CD14-positive monocyte (primary cell): ENCODE results near the gene LSM14B. TPM values are rescaled to one million over a fixed set of nuclear protein-coding genes. Genes with fewer than 3 reads are reported as not detected.

ENCODE experiments used
- DNase-seq, 3 donors: peaks; one replicate each; pipeline ENCODE4 v3.0.0-alpha.2; 2011 to 2022
- H2AFZ ChIP-seq: 2 replicates; pipeline ENCODE4 v1.6.0; 2012; ENCODE audit warnings: mild to moderate bottlenecking, low read depth, low read length, inconsistent platforms; ENCODE audit not compliant: insufficient read depth, poor library complexity, severe bottlenecking
- H3K27ac ChIP-seq, 2 donors: 1 replicate in 1 of 2; 2 replicates in 1 of 2; pipeline ENCODE4 v1.5.1; 2012 to 2013; ENCODE audit warnings: low read length in 2 of 2, control low read depth in 1 of 2, inconsistent platforms in 1 of 2, low read depth in 1 of 2, mild to moderate bottlenecking in 1 of 2
- H3K27me3 ChIP-seq, 2 donors: one replicate each; pipeline versions ENCODE4 v1.6.0 to v1.6.1; 2011 to 2013; ENCODE audit warnings: low read length in 2 of 2; ENCODE audit not compliant: control insufficient read depth in 2 of 2, insufficient read depth in 2 of 2
- H3K36me3 ChIP-seq, 2 donors: replicated peaks in 1 of 2; 1 replicate in 1 of 2; 2 replicates in 1 of 2; pipeline versions ENCODE4 v1.5.1 to v1.6.1; 2012 to 2013; ENCODE audit warnings: low read length in 2 of 2, control low read depth in 1 of 2, inconsistent platforms in 1 of 2, mild to moderate bottlenecking in 1 of 2; ENCODE audit not compliant: insufficient read depth in 2 of 2, control insufficient read depth in 1 of 2
- H3K4me1 ChIP-seq, 2 donors: 1 replicate in 1 of 2; 2 replicates in 1 of 2; pipeline versions ENCODE4 v1.5.1 to v1.6.1; 2012 to 2013; ENCODE audit warnings: low read length in 2 of 2, control low read depth in 1 of 2, inconsistent platforms in 1 of 2, mild to moderate bottlenecking in 1 of 2, moderate library complexity in 1 of 2; ENCODE audit not compliant: insufficient read depth in 2 of 2, control insufficient read depth in 1 of 2
- H3K4me2 ChIP-seq: replicated peaks from 2 replicates; pipeline ENCODE3; 2012; ENCODE audit warnings: low read length, moderate library complexity, mild to moderate bottlenecking; ENCODE audit not compliant: poor library complexity, severe bottlenecking; ENCODE audit errors: extremely low read depth
- H3K4me3 ChIP-seq, 3 experiments: fragments of 200-600 bp in 1 of 3; sonication (generic) in 1 of 3; replicated peaks in 1 of 3; 1 replicate in 2 of 3; 2 replicates in 1 of 3; pipeline ENCODE4 v1.5.1; 2011 to 2013; ENCODE audit warnings: low read length in 3 of 3, mild to moderate bottlenecking in 3 of 3, control low read depth in 2 of 3, low read depth in 2 of 3, inconsistent platforms in 1 of 3, moderate library complexity in 1 of 3
- H3K79me2 ChIP-seq: 2 replicates; pipeline ENCODE4 v1.6.0; 2012; ENCODE audit warnings: mild to moderate bottlenecking, control low read depth, inconsistent platforms, low read length, moderate library complexity; ENCODE audit not compliant: insufficient read depth
- H3K9ac ChIP-seq: 2 replicates; pipeline ENCODE4 v1.6.0; 2017; ENCODE audit warnings: low read length, mild to moderate bottlenecking; ENCODE audit not compliant: insufficient read depth, poor library complexity, severe bottlenecking
- H3K9me3 ChIP-seq, 2 donors: replicated peaks in 1 of 2; 1 replicate in 1 of 2; 2 replicates in 1 of 2; pipeline versions ENCODE4 v1.5.1 to v1.6.1; 2012 to 2013; ENCODE audit warnings: low read length in 2 of 2, control low read depth in 1 of 2; ENCODE audit not compliant: control insufficient read depth in 1 of 2, insufficient read depth in 1 of 2
- H4K20me1 ChIP-seq: 2 replicates; pipeline ENCODE4 v1.6.0; 2012; ENCODE audit warnings: mild to moderate bottlenecking, low read length, control low read depth, moderate library complexity; ENCODE audit not compliant: insufficient read depth
- H3K27ac Mint-ChIP-seq, 7 donors: one replicate each; pipeline ENCODE4 v1.8.0; 2020; ENCODE audit warnings: mild to moderate bottlenecking in 7 of 7, mixed read lengths in 7 of 7, moderate library complexity in 6 of 7, inconsistent platforms in 2 of 7
- H3K27me3 Mint-ChIP-seq, 3 donors: one replicate each; pipeline ENCODE4 v1.8.0; 2021 to 2022; ENCODE audit warnings: low read depth in 3 of 3, mild to moderate bottlenecking in 3 of 3, mixed read lengths in 3 of 3, moderate library complexity in 3 of 3, inconsistent platforms in 1 of 3
- H3K36me3 Mint-ChIP-seq, 2 donors: one replicate each; pipeline ENCODE4 v1.8.0; 2020; ENCODE audit warnings: mixed read lengths in 2 of 2, inconsistent platforms in 1 of 2, mild to moderate bottlenecking in 1 of 2
- H3K4me1 Mint-ChIP-seq: one replicate; pipeline ENCODE4 v1.8.0; 2020; ENCODE audit warnings: mild to moderate bottlenecking, mixed read lengths
- H3K4me3 Mint-ChIP-seq, 2 donors: one replicate each; pipeline ENCODE4 v1.8.0; 2020; ENCODE audit warnings: mild to moderate bottlenecking in 2 of 2, mixed read lengths in 2 of 2, moderate library complexity in 1 of 2
- H3K9me3 Mint-ChIP-seq, 7 donors: one replicate each; pipeline ENCODE4 v1.8.0; 2020 to 2022; ENCODE audit warnings: mixed read lengths in 7 of 7, mild to moderate bottlenecking in 6 of 7, moderate library complexity in 6 of 7, inconsistent platforms in 2 of 7
- WGBS: methylation state at CpG from one replicate; pipeline ENCODE4 v1.1.5; 2013; ENCODE audit warnings: missing lambda C conversion rate; ENCODE audit not compliant: insufficient coverage; 5-methylcytosine and 5-hydroxymethylcytosine counted together
- intact Hi-C, 2 donors: fragments of 100-400 bp; cut with micrococcal nuclease; formaldehyde crosslinking; loops; one replicate each; pipeline versions ENCODE4 v1.15.0 to v1.15.1; 2023
- polyA plus RNA-seq, 3 donors: library from polyadenylated mRNA; depleted of rRNA in 1 of 3; unstranded in 2 of 3; stranded (reverse) in 1 of 3; fragments of 300-500 nt in 2 of 3; fragments of >200 nt in 1 of 3; fragmentation: Illumina TruSeq in 2 of 3; gene quantifications; 1 replicate in 2 of 3; 2 replicates in 1 of 3; pipeline ENCODE4 v1.2.3, GENCODE V29; 2012 to 2021
- TF ChIP-seq, protein P1 (sequence below): fragments of 200-600 bp; IDR thresholded peaks from one replicate; pipeline ENCODE4 v1.8.0; 2022; ENCODE audit warnings: antibody characterized with exemption, mild to moderate bottlenecking

The LSM14B gene
- polyA plus RNA-seq, 3 donors, result 1.0 to 33.5 (median 1.4) TPM

DNA sequence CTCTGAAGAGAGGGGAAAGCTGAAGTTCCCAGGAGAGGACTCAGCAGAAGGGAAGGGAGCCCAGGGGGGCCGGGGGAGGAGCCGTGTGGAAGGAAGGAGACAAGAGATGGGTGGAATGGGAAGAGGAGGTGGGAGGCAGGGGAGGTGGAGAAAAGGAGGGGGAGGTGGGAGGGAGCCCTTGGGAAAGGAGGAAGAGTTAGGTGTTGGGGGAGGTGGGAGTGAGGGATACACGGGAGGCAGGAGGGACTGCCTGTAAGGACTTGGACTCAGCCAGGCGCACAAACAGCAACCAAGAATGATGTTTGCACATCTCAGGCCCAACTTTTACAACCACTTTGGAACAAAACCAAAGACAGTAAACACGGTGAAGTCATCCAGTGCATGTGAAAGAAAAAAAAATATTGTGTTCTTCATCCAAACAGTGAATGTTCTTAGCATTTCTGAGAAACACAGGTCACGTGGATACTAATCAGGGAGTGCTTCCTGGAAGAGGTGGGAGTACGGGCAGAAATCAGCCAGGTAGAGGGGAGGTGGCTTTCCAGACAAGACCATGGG, 17.4 kb upstream of the LSM14B start:
- H3K4me3 ChIP-seq, result no peak overlapping the region
- H4K20me1 ChIP-seq, result no peaks in the 10 kb centered on the region
- no peaks in the 10 kb centered on the region for H3K79me2 ChIP-seq
- intact Hi-C loops, result no loop called here
- no peaks in the 10 kb centered on the region for H3K4me1 ChIP-seq
- H3K27me3 ChIP-seq, result no peaks in the 10 kb centered on the region
- TF ChIP-seq, protein P1, sequence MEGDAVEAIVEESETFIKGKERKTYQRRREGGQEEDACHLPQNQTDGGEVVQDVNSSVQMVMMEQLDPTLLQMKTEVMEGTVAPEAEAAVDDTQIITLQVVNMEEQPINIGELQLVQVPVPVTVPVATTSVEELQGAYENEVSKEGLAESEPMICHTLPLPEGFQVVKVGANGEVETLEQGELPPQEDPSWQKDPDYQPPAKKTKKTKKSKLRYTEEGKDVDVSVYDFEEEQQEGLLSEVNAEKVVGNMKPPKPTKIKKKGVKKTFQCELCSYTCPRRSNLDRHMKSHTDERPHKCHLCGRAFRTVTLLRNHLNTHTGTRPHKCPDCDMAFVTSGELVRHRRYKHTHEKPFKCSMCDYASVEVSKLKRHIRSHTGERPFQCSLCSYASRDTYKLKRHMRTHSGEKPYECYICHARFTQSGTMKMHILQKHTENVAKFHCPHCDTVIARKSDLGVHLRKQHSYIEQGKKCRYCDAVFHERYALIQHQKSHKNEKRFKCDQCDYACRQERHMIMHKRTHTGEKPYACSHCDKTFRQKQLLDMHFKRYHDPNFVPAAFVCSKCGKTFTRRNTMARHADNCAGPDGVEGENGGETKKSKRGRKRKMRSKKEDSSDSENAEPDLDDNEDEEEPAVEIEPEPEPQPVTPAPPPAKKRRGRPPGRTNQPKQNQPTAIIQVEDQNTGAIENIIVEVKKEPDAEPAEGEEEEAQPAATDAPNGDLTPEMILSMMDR, result no peak
- no peak overlapping the region for H3K9ac ChIP-seq
- no peak for DNase-seq
- no peak overlapping the region for H3K27ac Mint-ChIP-seq
- WGBS, result 59% methylated on average over 5 of the region's 7 CpGs
- H3K27ac ChIP-seq, result no peak overlapping the region
- no peak overlapping the region for H3K4me2 ChIP-seq
- peaks cover 89 to 91% of the 10 kb centered on the region in 2 donors for H3K9me3 ChIP-seq
- H3K27me3 Mint-ChIP-seq, result peaks cover 0 to 7% (median 5%) of the 10 kb centered on the region in 3 donors
- H3K4me3 Mint-ChIP-seq, result no peak overlapping the region
- H3K4me1 Mint-ChIP-seq, result peaks cover 3% of the 10 kb centered on the region
- H2AFZ ChIP-seq, result no peak overlapping the region
- peaks cover 59 to 99% (median 96%) of the 10 kb centered on the region in 7 donors for H3K9me3 Mint-ChIP-seq
- no peaks in the 10 kb centered on the region for H3K36me3 ChIP-seq
- no peaks in the 10 kb centered on the region for H3K36me3 Mint-ChIP-seq

DNA sequence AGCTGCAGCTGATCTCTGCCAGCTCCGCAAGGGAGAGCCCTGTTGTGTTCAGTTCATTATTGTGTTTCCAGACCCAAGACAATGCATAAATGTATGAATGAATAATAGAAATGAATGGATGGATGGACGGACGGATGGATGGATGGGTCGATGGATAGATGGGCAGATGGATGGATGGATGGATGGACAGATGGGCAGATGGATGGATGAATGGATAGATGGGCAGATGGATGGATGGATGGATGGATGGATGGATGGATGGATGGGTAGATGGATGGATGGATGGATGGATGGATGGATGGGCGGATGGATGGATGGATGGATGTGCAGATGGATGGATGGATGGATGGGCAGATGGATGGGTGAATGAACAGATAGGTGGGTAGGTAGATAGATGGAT, 16.7 kb upstream of the LSM14B start:
- Mint-ChIP-seq H3K27me3 (peaks cover 0 to 4% (median 3%) of the 10 kb centered on the region in 3 donors), H3K4me3 (no peak overlapping the region), H3K4me1 (peaks cover 3% of the 10 kb centered on the region), H3K9me3 (peaks cover 57 to 99% (median 96%) of the 10 kb centered on the region in 7 donors), H3K27ac (no peak overlapping the region), H3K36me3 (no peaks in the 10 kb centered on the region)
- Histone ChIP-seq H2AFZ (no peak overlapping the region), H3K27ac (no peak overlapping the region), H3K4me3 (no peak overlapping the region), H3K36me3 (no peaks in the 10 kb centered on the region), H3K4me2 (no peak overlapping the region), H3K27me3 (no peaks in the 10 kb centered on the region), H3K9me3 (peaks cover 89 to 91% of the 10 kb centered on the region in 2 donors), H3K79me2 (no peaks in the 10 kb centered on the region), H3K4me1 (no peaks in the 10 kb centered on the region), H4K20me1 (no peaks in the 10 kb centered on the region), H3K9ac (no peak overlapping the region)
- DNase-seq, result no peak
- intact Hi-C loops, result no loop called here
- WGBS, result 98% methylated on average over 4 of the region's 5 CpGs
- TF ChIP-seq, protein P1, result no peak
